ENCODE data around the gene PAX8.

PAX8 gene

DNA sequence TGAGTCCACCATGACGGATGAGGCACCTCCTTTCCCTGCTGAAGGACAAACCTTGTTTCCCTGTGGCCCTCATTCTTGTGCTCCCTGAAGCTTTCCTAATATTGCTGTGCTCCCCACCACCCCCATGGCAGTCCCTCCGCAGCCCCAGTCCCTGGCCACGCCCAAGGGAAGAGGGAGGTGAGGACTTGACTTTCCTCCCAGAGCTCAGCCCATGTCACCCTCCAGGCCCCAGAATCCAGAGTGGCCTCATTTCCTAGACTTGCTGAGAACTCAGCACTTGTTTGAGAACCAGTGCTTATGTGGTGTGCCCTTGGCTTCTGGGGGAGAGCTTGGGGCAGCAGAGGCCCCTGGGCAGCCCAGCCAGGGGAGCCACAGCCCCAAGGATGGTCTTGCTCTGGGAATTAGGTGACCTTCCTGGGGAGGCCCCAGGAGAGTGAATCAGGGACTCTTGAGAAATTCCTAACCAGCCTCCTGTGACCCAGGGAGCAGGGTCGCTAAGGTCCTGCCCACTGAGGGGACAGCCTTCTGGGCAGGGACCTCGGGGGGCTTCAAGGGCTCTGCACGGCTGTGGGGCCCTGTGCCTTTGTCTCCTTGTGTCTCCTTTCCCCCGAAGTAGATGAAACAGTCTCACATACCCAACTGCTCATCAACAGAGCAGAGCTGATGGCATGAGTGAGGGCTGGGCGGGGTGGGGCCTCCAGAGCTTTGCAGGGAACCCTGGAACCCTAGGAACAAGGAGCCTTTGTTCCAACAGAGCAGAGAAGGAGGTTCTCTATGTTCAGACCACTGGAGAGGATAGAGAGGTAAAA is 77.0 kb downstream of the PAX8 start:
- DNase-seq: no peak

DNA sequence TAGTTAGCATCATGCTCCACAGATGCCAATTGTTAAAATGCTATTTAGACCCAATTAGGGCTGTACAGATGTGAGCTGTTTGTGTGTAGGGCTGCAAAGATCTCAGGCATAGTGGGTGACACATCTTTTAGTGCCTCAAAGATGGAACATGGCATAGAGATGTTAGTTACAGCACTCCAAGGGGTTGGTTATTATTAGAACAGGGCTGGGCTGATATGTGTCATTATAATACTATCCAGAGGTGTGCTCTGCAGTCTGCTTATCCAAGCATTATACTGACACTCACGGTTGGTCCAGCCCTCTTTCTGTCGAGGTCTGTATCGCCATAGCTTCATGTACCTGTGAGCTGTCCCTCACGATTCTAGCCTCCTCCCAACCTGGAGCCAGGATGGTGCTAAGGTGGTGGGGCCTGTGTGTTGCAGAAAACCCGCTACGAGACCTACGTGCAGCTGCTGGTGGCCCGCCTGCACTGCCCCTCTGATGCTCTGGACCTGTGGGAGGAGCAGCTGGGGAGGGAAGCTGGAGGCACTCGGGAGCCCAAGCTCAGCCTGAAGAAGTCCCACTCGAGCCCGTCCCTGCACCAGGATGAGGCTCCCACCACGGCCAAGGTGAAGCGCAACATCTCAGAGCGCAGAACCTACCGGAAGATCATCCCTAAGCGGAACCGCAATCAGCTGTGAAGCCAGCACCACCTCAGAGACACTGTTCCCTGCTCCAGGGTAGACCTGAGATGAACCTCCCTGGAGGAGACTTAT is 77.8 kb downstream of the PAX8 start:
- no peak for DNase-seq

DNA sequence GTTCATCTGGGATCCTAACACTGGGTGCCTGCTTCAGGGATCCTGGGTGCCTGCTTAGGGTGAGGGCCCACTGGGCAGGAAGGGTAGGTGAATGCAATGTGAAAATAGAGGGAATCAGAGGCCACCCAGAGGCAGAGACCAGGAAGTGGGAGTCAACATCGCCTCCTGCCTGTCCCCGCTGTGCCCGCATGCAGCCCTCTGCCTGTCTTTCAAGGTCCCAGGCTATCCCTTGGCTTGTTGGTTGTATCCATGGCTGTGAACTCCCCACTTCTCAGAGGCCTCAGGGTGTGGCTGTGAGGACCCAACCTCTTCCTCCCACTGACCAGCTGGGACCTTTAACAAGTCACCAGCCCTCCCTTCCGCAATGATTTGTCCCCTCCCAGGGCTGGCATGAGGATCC is 78.5 kb downstream of the PAX8 start:
- DNase-seq: no peak

DNA sequence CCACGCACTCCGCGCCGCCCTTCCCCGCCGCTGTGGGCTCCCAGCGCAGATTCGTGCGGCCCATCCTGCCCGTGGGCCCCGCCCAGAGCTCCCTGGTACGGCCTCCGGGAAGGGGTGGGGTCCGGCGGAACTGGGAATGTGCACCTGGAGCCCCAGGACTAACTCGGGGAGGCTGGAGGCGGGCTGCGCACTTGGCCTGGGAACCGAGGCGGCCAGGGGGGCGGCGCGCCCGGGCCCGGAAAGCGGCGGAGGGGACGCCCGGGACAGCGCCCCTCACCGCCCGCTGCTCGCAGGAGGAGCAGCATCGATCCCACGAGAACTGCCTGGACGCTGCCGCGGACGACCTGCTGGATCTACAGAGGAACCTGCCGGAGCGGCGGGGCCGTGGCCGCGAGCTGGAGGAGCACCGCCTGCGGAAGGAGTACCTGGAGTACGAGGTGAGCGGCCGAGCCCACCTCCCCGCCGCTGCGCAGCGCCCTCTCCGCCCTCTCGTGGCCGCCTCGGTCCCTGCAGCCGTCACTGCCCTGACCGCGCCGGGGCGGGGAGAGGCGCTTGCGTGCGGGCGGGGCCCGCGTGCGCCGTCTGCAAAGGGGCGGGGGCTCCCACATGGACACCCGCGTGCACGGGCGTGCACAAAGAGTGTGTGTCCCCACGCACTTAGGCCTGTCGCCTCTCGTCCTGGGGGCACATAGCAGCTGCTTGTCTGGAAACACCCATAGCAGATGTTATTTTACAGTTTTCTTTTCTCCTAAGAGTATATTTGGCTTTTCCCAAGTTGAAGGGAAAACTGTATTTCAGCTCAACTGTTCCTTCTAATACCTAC is 79.7 kb downstream of the PAX8 start:
- DNase-seq: peak; percentile 89

DNA sequence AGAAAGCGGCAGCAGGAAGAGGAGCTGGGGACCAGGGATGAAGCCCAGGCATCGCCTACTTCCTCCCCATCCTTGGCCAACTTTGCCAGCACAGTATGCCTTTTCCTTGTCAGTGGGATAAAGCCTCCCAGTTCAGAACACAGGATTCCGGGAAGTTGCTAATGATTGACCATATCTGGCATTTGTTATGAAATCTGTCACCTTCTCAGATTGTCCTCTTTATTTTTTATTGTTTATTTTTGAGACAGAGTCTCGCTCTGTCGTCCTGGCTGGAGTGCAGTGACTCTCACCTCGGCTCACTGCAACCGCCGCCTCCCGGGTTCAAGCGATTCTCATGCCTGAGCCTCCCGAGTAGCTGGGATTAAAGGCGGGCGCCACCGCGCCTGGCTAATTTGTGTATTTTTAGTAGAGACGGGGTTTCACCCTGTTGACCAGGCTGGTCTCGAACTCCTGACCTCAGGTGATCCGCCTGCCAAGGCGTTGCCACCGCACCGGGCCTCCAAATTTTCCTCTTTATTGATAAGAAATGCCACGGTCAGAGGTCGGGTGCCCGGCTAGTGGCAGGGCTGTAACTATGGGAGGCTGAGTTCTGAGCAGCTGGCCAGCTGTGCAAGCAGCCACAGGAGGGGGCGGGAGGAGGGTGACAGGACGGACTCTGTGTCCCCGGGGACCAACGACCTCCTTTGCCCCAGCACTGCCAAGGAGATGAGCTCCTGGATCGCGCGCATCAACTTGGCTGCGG is 80.5 kb downstream of the PAX8 start:
- DNase-seq: no peak

DNA sequence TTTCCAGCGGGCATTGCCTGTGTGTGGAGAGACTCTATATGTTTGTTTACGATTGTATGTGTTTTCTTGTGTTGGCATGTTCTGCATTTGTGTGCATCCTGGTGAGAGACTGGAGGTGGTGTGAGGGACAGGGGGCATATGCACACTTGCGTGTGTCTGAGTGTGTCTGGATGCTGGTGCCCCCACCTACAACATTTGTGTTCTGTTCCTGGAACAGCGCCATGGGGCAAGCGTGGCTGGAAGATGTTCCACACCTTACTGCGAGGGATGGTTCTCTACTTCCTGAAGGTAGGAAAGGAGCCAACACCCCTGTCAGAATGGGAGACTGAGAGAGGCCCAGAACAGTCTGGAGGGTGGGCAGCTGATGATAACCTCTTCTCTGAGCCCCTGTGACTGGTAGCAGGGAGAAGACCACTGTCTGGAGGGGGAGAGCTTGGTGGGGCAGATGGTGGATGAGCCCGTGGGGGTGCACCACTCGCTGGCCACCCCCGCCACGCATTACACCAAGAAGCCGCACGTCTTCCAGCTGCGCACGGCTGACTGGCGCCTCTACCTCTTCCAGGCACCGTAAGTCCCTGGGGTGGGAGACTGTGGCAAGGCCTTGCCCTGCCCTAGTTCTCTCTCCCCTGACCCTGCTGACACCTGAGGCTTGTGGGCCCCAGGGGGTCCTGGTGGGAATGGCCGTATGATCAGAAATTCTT is 81.2 kb downstream of the PAX8 start:
- no peak for DNase-seq

DNA sequence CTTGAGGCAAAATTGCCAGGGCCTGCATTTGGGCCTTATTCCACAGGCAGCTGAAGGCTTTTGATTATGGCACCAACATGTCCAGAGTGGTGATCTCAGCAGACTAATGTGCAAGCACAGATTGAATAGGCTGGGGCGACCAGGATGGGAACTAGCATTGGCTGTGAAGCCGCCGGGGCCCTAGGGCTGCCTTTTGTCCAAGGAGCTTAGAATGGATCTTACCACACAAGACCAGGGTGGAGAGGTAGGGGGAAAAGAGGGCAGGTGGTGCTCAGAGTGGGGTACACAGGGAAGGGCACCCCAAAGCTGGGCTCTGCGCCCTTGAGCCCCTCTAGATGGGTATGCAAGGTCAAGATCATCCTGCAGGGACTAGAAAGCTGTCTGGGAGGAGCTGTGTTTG is 81.9 kb downstream of the PAX8 start:
- DNase-seq: no peak

DNA sequence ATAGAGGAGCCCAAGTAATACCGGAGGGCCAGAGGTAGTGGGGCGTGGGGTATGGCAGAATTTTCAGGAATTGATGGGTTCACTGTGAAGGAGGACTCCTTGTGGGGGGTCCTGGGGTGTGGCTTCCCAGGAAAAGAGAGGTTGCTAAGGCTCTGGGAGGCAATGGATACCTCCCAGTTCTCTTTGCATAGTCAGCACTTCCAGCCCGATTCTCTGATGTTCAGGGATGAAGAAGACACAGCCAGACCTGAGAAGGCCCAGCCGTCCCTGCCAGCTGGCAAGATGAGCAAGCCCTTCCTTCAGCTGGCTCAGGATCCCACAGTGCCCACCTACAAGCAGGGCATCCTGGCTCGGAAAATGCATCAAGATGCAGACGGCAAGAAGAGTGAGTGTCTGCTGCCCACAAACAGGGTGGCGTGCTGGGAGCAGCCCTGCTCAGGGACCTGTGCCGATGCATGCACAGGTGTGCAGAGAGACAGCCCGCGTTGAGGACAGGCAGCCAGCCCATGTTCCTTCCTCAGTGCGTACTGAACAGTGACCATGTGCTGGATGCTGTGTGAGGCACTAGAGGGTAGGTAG is 82.7 kb downstream of the PAX8 start:
- DNase-seq: no peak

DNA sequence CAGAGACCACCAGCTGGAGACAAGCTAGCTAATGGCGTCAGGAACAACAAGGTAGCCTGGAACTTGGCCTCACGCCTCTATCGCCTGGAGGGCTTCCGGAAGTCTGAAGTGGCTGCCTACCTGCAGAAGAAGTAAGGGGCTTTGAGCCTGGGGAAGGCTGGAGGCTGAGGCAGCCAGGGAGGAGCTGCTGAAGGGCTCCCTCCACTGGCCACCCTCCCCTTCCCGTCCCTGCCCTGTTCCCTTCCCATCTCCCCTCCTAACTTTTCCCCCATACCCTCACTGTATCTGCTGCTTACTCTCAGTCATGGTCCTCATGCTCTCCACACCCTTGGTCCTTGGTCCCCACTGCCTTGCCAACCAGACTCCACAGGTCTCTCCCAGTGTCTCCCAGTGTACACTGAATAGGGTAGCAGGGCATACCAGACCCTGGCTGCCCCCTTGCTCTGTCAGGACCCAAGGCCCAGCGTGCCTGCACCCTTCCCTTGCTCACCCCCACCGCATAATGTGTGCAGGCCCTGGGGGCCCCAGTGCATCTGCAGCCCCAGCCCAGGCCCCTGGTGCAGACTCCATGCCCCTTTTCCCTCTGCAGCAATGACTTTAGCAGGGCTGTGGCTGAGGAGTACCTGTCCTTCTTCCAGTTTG is 86.1 kb downstream of the PAX8 start:
- DNase-seq: no peak

DNA sequence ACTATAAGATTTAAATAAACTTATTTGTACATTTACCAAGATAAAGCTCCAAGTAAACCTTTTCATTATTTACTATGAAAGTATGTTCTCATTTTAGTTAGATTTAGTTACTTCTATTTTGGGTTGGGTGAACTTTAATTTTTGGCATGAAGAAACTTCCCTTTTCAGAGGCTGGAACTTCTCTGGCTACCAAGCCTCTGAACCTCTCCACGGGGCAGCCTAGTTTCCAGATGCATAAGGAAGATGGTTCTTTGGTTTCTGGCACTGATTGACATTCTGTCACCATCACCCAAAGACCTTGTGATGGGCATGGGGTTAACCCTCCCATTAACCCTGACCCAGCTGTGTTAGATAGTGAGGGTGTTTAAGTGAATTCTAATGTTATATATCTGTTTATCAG is 87.8 kb downstream of the PAX8 start:
- no peak for DNase-seq

DNA sequence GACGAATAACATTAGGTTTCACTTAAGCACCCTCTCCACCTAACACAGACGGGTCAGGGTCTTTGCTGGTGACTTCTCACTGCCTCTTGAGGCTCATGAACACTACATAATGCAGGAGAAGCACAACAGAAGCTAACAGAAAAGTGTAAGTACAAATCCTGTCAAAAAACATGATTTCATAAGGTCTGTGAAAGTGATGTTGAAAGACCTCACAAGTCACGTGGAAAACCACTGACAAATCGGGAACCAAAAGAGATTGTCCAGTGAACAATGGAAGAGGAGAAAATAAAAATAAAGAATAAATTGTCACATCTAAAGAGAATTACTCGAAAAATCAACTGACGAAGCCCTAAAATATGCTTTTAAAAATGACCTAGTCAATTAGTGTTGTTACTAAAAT is 91.0 kb downstream of the PAX8 start:
- DNase-seq: no peak

DNA sequence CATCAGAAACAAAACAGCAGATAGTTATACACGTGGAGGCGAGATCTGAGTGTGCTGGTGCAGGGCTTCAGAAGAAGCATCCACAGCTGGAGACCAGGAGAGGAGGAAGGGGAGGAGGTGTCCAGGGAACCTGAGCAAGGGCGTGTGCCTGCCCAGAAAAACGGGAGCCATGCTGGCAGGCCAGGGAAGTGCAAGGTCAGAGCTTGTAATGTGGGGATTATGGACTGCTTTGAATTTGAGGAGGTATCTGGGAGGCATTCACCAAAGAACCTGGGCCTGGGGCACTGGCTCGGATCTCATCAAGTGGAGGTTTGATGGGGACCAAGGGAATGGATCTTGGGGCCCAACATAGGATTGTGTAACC is 92.3 kb downstream of the PAX8 start:
- DNase-seq: no peak

DNA sequence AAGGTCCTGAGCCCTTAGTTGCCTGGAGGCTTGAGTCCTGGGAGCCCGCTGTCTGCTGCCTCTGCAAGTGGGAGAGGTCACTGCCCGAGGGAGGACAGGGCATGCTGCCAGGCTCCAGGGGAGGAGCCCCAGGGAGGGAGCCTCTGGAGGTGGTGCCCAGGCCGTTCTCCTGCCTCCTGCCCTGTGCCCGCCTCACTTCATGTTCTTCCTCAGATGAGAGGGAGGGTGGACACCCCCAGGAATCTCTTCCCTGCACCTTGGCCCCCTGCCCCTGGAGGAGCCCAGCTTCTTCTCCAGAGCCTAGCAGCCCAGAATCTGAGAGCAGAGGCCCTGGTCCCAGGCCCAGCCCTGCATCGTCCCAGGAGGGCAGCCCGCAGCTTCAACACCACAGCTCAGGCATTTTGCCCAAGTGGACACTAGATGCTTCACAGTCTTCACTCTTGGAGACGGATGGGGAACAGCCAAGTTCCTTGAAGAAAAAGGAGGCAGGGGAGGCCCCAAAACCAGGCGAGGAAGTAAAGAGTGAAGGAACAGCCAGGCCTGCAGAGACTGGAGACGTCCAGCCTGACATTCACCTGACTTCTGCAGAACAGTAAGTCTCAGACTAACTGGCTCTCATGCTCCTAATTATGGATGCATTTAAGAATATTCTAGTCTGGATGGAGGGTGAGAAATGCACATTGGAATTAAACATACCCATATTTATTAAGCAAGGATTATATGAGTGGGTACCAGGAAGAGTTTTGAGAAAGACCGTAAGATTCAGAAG is 92.9 kb downstream of the PAX8 start:
- DNase-seq: no peak

DNA sequence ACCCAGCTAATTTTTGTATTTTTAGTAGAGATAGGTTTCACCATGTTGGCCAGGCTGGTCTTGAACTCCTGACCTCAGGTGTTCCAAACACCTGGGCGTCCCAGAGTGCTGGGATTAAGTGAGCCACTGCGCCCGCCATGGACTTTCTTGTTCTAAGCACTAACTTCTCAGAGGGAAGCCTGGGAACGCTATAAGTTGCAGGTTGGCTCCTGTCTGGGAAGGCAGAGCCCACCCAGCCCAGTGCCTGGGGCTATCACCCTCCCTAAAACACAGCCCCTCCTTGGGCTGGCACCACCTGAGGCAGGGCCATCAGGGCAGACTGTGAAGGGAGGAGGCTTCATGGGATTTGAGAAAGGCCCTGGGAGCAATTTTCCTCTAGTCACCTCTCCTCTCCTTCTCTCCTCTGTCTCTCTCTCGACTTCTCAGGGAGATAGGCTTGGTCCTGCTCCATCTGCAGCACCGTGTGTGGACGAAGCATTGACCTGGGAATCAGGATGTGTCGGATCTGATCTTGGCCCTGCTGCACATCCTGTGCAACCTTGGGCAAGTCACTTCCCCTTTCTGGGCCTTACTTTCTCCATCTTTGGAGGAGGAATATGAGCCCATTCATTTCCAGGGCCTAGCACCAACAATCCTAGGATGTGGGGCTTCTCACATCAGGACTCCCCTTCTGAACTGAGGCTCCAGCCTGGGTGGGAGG is 94.0 kb downstream of the PAX8 start:
- no peak for DNase-seq

DNA sequence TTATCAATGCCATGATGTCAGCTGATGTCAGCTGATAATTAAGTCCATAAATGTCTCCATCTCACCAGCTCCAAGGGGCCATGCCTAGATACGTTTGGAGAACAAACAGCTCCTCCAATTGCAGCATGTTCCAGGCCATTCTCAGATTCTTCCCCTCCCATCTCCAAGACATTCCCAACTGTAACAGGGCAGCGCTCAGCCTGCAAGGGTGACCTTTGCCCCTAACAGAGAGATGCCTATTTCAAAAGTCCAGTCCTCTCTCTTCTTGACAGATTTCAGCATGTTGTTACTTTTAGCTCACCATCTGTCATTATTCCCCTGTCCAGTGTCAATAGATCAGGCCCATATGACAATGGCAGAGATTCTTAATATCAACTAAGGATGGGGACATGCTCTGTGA is 95.0 kb downstream of the PAX8 start:
- DNase-seq: no peak

DNA sequence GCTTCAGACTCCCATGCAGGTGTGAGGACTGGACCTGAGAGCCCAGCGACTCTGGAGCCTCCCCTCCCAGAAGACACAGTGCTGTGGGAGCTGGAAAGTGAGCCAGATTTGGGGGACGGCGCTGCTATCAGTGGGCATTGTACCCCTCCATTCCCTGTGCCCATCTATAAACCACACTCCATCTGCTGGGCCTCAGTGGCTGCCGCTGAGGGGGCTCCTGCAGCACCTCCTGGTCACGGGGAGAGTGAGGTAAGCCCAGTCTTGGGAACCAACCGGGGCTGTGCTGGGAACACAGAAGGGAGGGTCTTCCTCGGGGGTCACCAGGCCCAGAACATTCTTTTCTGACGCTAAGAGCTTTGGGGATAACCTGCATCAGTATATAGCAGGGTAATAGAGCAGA is 95.5 kb downstream of the PAX8 start:
- no peak for DNase-seq

DNA sequence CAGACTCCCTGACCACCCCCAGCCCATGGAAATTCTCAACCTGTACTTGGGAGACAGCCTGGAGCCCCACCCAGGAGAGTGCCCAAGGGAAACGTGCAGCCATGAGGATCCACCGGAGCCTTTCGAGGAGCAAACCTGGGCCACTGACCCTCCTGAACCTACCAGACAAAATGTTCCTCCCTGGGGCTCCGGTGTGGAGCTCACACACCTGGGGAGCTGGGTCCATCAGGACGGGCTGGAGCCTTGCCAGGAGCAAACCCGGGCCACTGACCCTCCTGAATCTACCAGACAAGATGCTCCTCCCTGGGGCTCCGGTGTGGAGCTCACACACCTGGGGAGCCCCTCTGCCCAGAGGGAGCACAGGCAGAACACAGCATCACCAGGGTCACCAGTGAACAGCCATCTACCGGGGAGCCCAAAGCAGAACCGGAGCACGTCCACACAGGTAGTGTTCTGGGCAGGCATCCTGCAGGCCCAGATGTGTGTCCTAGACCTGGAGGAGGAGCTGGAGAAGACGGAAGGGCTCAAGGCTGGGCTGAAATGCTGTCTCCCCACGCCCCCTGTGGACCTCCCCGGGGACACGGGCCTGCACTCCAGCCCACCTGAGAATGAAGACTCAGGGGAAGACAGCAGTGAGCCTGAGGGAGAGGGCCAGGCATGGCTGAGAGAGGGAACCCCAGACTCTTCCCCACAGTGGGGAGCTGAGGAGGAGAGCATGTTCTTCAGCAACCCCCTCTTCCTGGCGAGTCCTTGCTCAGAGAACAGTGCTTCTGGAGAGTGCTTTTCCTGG is 96.1 kb downstream of the PAX8 start:
- DNase-seq: no peak

DNA sequence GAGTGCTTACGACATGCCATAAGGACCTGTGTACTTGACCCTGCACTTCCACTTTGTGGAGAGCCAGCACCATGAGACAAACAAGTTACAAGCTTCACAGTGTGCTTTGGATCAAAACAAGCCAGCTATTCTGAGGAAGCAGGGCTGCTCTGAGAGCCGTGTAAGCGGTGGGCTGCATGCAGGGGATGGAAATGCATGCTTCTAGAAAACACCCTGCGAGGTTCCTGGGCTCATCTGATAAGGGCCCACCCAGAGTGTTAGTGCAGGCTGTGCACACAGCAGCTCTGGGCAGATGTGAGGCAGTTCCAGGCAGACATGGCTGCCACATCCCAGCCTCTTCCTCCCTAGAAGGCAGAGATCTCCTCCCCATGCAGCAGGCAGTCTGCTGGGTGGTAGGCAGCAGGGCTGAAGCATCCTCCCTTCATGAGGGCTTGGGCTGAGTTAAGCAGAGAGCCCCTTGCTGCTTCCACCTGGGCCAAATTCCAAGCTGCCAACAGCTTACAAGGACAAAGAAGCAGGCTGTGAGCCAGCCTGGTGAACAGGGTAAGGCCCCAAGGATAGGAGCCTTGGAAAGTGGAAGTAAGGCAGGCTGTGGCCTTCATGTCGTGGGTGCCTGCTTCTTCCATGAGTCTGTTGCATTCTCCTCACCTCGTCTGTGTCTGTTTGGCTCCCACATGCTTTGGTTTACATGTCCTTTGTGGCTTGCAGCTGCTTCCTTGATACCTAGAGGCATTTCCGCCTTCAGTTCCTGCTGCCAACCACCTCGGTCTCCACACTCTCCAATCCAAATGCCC is 97.3 kb downstream of the PAX8 start:
- DNase-seq: no peak

Data from activated CD8-positive, alpha-beta memory T cell treated with anti-CD3 and anti-CD28 coated beads for 24 hours (primary cell).